GM21447 (cell line): ENCODE results near the gene HOXB8.

Experiments
- ATAC-seq: cut with Tn5 transposase; IDR thresholded peaks from one replicate; pipeline ENCODE4 v1.9.1; 2021; ENCODE audit not compliant: unreplicated experiment

The HOXB8 gene

GRCh38 chr17:48596735-48597527 is 18.2 kb downstream of the HOXB8 start:
- no peak for ATAC-seq

GRCh38 chr17:48596000-48596734 is 18.9 kb downstream of the HOXB8 start:
- ATAC-seq, result no peak

DNA sequence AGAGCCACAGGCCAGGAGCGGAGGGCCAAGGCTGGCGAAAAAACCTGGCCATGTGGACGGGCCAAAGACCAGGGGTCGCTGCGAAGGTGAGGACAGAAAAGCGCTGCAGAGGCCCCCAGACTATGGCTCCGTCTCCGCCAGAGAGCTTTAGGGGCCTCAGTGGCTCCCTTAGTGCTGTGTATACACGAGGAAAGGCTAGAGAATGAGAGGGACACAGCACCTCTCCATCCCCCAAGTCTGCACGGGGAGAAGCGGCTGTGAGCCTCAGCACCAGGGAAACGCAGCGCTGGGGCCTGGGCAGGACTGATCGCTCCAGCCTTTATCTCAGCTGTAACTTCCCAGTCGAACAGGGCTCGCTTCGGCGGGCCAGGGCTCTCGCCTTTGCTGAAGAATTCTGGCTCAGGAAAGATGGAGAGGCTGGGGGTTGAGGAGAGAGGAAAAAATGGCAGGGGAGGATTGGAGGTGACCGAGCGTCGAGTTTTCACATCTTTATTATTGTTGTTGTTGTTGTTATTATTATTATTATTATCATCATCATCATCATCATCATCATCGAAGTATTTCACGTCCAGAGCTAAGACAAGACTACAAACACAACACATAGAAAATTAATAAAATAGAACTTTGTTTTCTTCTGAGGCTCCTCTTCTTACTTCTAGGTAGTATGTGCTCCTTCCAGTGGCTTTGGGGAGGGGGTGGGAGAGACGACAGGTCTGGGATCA is 19.7 kb downstream of the HOXB8 start:
- ATAC-seq, result no peak

DNA sequence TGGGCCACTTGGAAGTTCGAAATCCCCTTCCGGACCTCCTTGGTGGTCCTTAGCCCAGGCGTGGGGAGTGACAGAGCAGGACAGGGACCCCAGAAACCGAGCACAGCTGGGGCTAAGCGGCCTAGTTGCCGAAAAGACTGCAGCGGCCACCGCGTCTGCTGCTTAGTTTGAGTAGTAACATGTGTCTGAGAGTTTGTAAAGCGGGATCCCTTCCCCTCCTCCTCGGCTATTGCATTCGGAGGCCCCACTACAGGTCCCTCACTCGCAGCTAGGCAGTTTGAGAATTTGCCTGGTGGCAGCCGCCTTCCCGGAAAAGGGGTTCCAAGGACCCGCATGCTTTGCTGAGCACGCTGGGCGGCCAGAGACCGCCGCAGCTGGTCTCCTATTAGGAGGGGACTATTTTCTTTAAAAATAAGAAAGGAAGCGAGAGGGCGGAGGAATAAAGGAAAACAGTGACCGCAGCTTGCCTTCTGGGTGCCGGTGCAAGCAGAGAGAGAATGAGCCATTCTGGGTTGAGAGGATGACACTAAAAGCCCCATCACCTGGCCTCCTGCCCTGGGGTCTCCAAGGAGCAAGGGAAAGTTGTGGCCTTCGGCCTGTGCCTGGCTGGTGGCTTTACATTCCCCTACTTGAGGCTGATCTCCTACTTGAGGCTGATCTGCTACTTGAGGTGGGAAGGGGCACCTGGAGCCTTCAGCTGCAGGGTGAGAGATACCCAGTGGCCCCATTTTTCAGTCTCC is 20.4 kb downstream of the HOXB8 start:
- no peak for ATAC-seq

- no peak for ATAC-seq
These were observed 21.1 kb downstream of the HOXB8 start for GRCh38 chr17:48593840-48594537.

GRCh38 chr17:48593126-48593829 is 21.8 kb downstream of the HOXB8 start, which contains the start of gene HOXB5:
HOXB5 (minus strand) TSS chr17:48593779; CDS start chr17:48593682, 97 bp downstream.
- ATAC-seq, result no peak

GRCh38 chr17:48592577-48592976 is 22.5 kb downstream of the HOXB8 start:
- ATAC-seq, result no peak

DNA sequence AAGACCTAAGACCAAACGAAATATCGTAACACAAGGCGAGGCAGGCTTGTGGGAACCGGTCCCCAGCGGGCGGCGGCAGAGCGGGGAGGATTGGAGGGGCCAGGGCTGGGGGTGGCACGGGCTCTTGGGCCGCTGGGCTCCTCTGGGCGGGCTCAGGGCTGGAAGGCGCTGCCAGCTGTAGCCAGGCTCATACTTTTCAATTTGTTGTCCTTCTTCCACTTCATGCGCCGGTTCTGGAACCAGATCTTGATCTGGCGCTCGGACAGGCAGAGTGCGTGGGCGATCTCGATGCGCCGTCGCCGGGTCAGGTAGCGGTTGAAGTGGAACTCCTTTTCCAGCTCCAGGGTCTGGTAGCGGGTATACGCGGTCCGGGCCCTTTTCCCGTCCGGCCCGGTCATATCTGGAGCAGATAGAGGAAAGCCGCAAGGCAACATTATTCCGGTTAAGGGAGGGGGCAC is 23.0 kb downstream of the HOXB8 start:
- ATAC-seq, result no peak

- no peak for ATAC-seq
These were observed 23.6 kb downstream of the HOXB8 start for GRCh38 chr17:48591255-48592056.

DNA sequence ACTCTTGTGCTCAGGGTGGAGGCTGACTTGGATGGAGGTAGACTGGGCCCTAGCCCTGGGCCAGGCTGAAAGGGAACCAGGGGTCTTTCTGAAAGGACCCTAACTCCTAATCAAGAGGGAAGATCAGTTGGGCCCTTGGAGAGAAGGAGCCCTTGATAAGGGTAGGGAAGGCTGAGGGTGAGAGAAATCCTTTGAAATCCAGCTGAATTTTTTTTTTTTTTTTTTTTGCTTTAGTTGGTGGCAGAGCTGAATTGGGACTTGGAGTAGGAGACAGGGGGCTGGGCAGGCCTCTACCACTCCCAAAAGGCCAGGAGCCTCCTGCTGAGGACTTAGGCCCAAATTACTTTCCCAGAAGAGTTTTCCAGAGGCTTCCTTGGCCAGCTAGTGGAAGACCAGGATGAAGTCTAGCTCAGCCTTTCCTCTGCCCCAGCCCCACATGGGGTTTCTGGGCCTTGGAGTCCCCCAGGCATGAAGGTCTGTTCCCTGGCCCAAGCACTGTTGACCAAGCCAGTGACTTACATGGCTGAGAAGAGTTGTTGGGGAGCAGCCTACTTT is 24.4 kb downstream of the HOXB8 start:
- ATAC-seq, result no peak

GRCh38 chr17:48589831-48590606 is 25.1 kb downstream of the HOXB8 start, which contains the start of gene HOXB3:
HOXB3 (minus strand) TSS chr17:48590241; CDS start chr17:48552474, 37,767 bp downstream.
- ATAC-seq, result no peak

GRCh38 chr17:48589060-48589830 is 25.8 kb downstream of the HOXB8 start:
- ATAC-seq, result no peak

DNA sequence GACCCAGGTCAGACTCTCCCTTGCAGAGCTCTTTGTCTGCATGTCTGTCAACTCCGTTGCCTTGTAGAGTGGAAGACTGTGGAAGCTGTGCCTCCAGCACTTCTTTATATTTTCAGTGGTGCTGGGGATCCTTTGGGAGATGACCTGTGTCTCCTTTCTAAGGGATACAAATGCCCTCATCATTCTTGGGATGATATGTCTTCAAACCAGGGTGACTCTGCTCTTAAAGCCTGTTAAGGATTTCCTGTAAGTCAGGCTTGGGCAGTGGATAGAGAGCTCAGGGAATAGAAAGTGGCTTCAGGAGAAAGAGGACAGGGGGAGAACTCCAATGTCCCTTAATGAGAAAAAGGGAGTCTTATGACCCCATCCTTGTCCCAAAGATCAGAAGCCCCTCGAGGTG is 26.6 kb downstream of the HOXB8 start:
- ATAC-seq, result no peak

GRCh38 chr17:48588074-48588415 is 27.0 kb downstream of the HOXB8 start:
- ATAC-seq, result no peak

DNA sequence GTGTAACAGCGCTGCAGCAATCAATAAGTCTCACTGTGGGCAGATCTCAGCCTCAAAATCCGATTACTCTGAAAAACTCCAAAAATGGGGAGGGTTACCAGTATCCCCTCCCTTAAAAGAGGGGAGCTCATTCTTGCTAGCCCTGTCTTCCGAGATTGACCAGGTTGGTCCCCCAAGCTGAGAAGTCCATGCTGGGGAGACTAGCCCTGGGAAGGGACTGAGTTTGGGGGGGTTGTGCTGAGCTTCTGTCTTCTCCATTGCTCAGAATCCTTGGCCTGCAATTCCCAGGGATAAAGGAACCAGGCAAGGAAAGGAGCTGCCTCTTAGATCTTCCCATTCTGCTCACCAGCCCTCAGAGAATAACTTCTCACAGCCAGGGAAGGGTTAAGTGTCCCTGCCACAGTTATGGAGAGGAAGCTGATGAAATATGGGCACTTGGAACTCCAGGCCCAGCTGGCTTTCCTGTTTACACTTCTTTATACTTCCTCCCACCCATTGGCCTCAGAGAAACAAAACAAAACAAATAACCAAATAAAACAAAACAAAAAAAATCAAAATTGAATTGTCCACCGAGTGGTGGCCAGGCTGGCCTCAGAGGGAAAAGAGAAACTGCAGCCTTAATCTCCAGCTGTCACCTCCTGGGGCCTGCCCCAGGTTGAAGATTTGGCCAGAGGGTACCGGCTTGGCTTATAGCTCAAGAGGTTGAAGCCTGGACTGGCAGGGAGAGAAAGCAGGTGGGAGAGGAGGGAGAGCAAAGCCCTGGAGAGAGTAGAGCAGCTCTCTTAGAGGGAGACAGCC is 27.6 kb downstream of the HOXB8 start:
- no peak for ATAC-seq
